HCT116 (cell line): ENCODE data around the gene AAMP. TPM values are rescaled to one million over a fixed set of nuclear protein-coding genes. Genes with fewer than 3 reads are reported as not detected.

Experiments
- ATAC-seq: fragments of 200-7000 bp; cut with Tn5 transposase; 2 replicates; pipeline ENCODE4 v1.9.1; 2020; ENCODE audit warnings: mild to moderate bottlenecking, moderate library complexity
- BruUV-seq: library from RNA; stranded (reverse); fragments of 400-500 nt; replicated peaks from 2 replicates; lab custom pipeline; 2021; lab: Mats Ljungman, UMichigan
- CTCF ChIA-PET: fragments of 300-600 bp; sonication (Branson Sonifier 250); formaldehyde crosslinking; loops from one replicate; lab custom pipeline; 2021; ENCODE audit warnings: antibody characterized with exemption; lab: Charles Lee
- POLR2A ChIA-PET: fragments of 300-600, 350-600 bp; sonication (Branson Sonifier 250); formaldehyde crosslinking; loops from one replicate; lab custom pipeline; 2021; ENCODE audit warnings: antibody characterized with exemption; lab: Charles Lee
- RAD21 ChIA-PET, 2 experiments: fragments of 300-600 bp; sonication (Branson Sonifier 250); formaldehyde crosslinking; loops; one replicate each; lab custom pipeline; 2023; ENCODE audit warnings: low total read pairs in 2 of 2; ENCODE audit not compliant: uncharacterized antibody in 2 of 2, unreplicated experiment in 2 of 2, low non-redundant PET in 1 of 2; lab: Charles Lee
- DNase-seq: peaks from one replicate; pipeline ENCODE4 v3.0.0-alpha.2; 2010; ENCODE audit warnings: low read depth, low spot score
- H2AFZ ChIP-seq: fragments of 200-600 bp; shearing (Covaris generic), sonication (generic); 2 replicates; pipeline ENCODE4 v1.6.1; 2017; ENCODE audit warnings: low read depth, mixed run types, mixed read lengths, antibody characterized with exemption, low read length; ENCODE audit not compliant: poor library complexity, severe bottlenecking
- H3K27ac ChIP-seq: 2 replicates; pipeline ENCODE4 v1.5.1; 2012; ENCODE audit warnings: low read depth, low read length
- H3K27me3 ChIP-seq: fragments of 200-600 bp; sonication (generic); 2 replicates; pipeline ENCODE4 v1.6.1; 2016; ENCODE audit warnings: mixed run types, low read length, mixed read lengths; ENCODE audit not compliant: insufficient read depth
- H3K36me3 ChIP-seq, 2 experiments: fragments of 200-500 bp in 1 of 2; fragments of 200-600 bp in 1 of 2; sonication (Bioruptor generic) in 1 of 2; sonication (generic) in 1 of 2; 2 replicates each; pipeline versions ENCODE4 v1.5.1 to v1.6.1; 2014 to 2016; ENCODE audit warnings: low read length in 2 of 2, inconsistent platforms in 1 of 2, mixed read lengths in 1 of 2, mixed run types in 1 of 2; ENCODE audit not compliant: insufficient read depth in 2 of 2, control insufficient read depth in 1 of 2
- H3K4me1 ChIP-seq, 2 experiments: fragments of 200-600 bp in 1 of 2; sonication (generic) in 1 of 2; 2 replicates each; pipeline versions ENCODE4 v1.5.1 to v1.6.1; 2012 to 2017; ENCODE audit warnings: low read length in 2 of 2, inconsistent platforms in 1 of 2, mild to moderate bottlenecking in 1 of 2, mixed read lengths in 1 of 2, mixed run types in 1 of 2, moderate library complexity in 1 of 2; ENCODE audit not compliant: insufficient read depth in 2 of 2, control insufficient read depth in 1 of 2
- H3K4me2 ChIP-seq: fragments of 200-600 bp; sonication (generic); 2 replicates; pipeline ENCODE4 v1.6.1; 2017; ENCODE audit warnings: mixed run types, low read length, mixed read lengths
- H3K4me3 ChIP-seq, 2 experiments: fragments of 200-600 bp in 1 of 2; sonication (generic) in 1 of 2; replicated peaks in 1 of 2; 2 replicates each; pipeline ENCODE4 v1.5.1; 2011 to 2016; ENCODE audit warnings: low read length in 2 of 2, control low read depth in 1 of 2, low read depth in 1 of 2, mild to moderate bottlenecking in 1 of 2, mixed read lengths in 1 of 2, mixed run types in 1 of 2
- H3K79me2 ChIP-seq: fragments of 200-600 bp; sonication (generic); 2 replicates; pipeline ENCODE4 v1.6.1; 2017; ENCODE audit warnings: mild to moderate bottlenecking, mixed run types, low read length, moderate library complexity, mixed read lengths; ENCODE audit not compliant: insufficient read depth
- H3K9ac ChIP-seq: fragments of 200-600 bp; sonication (generic); 2 replicates; pipeline ENCODE4 v1.6.1; 2016; ENCODE audit warnings: low read length, mixed read lengths
- H3K9me2 ChIP-seq: fragments of 200-600 bp; sonication (generic), shearing (Covaris generic); 2 replicates; pipeline ENCODE4 v1.6.1; 2017; ENCODE audit warnings: mixed run types, mild to moderate bottlenecking, moderate library complexity; ENCODE audit not compliant: insufficient read depth
- H3K9me3 ChIP-seq, 2 experiments: fragments of 200-500 bp in 1 of 2; fragments of 200-600 bp in 1 of 2; sonication (Bioruptor generic) in 1 of 2; sonication (generic) in 1 of 2; 2 replicates each; pipeline ENCODE4 v1.6.1; 2014 to 2017; ENCODE audit warnings: low read length in 2 of 2, mixed read lengths in 2 of 2, inconsistent platforms in 1 of 2, low read depth in 1 of 2, mild to moderate bottlenecking in 1 of 2, mixed run types in 1 of 2, moderate library complexity in 1 of 2; ENCODE audit not compliant: control insufficient read depth in 1 of 2, insufficient read depth in 1 of 2
- H4K20me1 ChIP-seq: fragments of 200-600 bp; sonication (generic), shearing (Covaris generic); 2 replicates; pipeline ENCODE4 v1.6.1; 2017; ENCODE audit warnings: mixed run types, mild to moderate bottlenecking, moderate library complexity; ENCODE audit not compliant: insufficient read depth
- ATF3 ChIP-seq: IDR thresholded peaks from 2 replicates; pipeline ENCODE4 v1.6.1; 2012
- CBX3 ChIP-seq: IDR thresholded peaks from 2 replicates; pipeline ENCODE4 v1.6.1; 2012; ENCODE audit warnings: low read depth
- CEBPB ChIP-seq: IDR thresholded peaks from 2 replicates; pipeline ENCODE4 v1.6.1; 2012; ENCODE audit warnings: low read depth
- EGR1 ChIP-seq: IDR thresholded peaks from 2 replicates; pipeline ENCODE4 v1.6.1; 2012; ENCODE audit warnings: low read depth
- EZH2 ChIP-seq: fragments of 200-600 bp; sonication (generic); IDR thresholded peaks from 2 replicates; pipeline ENCODE4 v1.6.1; 2017; ENCODE audit warnings: antibody characterized with exemption, mixed run types
- EZH2phosphoT487 ChIP-seq: fragments of 200-600 bp; IDR thresholded peaks from 2 replicates; pipeline ENCODE4 v1.6.1; 2018; ENCODE audit warnings: antibody characterized with exemption, borderline replicate concordance
- FOSL1 ChIP-seq: IDR thresholded peaks from 2 replicates; pipeline ENCODE4 v1.6.1; 2012; ENCODE audit warnings: low read depth
- JUND ChIP-seq: IDR thresholded peaks from 2 replicates; pipeline ENCODE4 v1.6.1; 2012
- MAX ChIP-seq: IDR thresholded peaks from 2 replicates; pipeline ENCODE4 v1.6.1; 2012
- POLR2A ChIP-seq: IDR thresholded peaks from 2 replicates; pipeline ENCODE4 v1.7.0; 2011; ENCODE audit warnings: borderline replicate concordance; ENCODE audit not compliant: insufficient read depth, insufficient read length; ENCODE audit errors: extremely low read depth
- RAD21 ChIP-seq: IDR thresholded peaks from 2 replicates; pipeline ENCODE4 v1.6.1; 2012; ENCODE audit warnings: low read depth, mild to moderate bottlenecking
- SIN3A ChIP-seq: IDR thresholded peaks from 2 replicates; pipeline ENCODE4 v1.6.1; 2012; ENCODE audit warnings: low read depth
- SP1 ChIP-seq: IDR thresholded peaks from 2 replicates; pipeline ENCODE4 v1.6.1; 2012; ENCODE audit warnings: low read depth
- SRF ChIP-seq: IDR thresholded peaks from 2 replicates; pipeline ENCODE4 v1.6.1; 2012; ENCODE audit warnings: low read depth
- TCF7L2 ChIP-seq: IDR thresholded peaks from 2 replicates; pipeline ENCODE4 v1.7.0; 2011; ENCODE audit warnings: borderline replicate concordance, inconsistent platforms; ENCODE audit not compliant: insufficient read depth, insufficient read length; ENCODE audit errors: extremely low read depth
- ZBTB33 ChIP-seq: IDR thresholded peaks from 2 replicates; pipeline ENCODE4 v1.6.1; 2011; ENCODE audit warnings: mild to moderate bottlenecking, low read length, moderate library complexity; ENCODE audit not compliant: insufficient replicate concordance; ENCODE audit errors: extremely low read depth
- ZFX ChIP-seq: fragments of 450-650 bp; IDR thresholded peaks from 2 replicates; pipeline ENCODE4 v1.6.1; 2017
- ZNF274 ChIP-seq: fragments of 200-500 bp; sonication (Bioruptor generic); IDR thresholded peaks from 2 replicates; pipeline ENCODE4 v1.6.1; 2014; ENCODE audit warnings: mild to moderate bottlenecking, low read depth, low read length, inconsistent platforms
- intact Hi-C: fragments of 100-400 bp; cut with micrococcal nuclease; formaldehyde crosslinking; loops from 2 replicates; pipeline ENCODE4 v1.10.0; 2022
- total RNA-seq: library from RNA; stranded (reverse); gene quantifications from one replicate; pipeline ENCODE4 v1.2.1, GENCODE V29; 2021; ENCODE audit not compliant: unreplicated experiment
- TF ChIP-seq, protein P1 (sequence below): IDR thresholded peaks from 2 replicates; pipeline ENCODE4 v1.6.1; 2012; ENCODE audit warnings: low read depth
- TF ChIP-seq, protein P2 (sequence below), 3 experiments: fragments of 200-600 bp in 1 of 3; sonication (generic) in 1 of 3; IDR thresholded peaks in 2 of 3; conservative IDR thresholded peaks in 1 of 3; 2 replicates each; pipeline ENCODE4 v1.5.1; 2012 to 2017; ENCODE audit warnings: low read depth in 2 of 3, low read length in 2 of 3, antibody characterized with exemption in 1 of 3, borderline replicate concordance in 1 of 3, control low read depth in 1 of 3, mild to moderate bottlenecking in 1 of 3, mixed read lengths in 1 of 3, mixed run types in 1 of 3, moderate library complexity in 1 of 3; ENCODE audit not compliant: insufficient read depth in 1 of 3

Gene AAMP
- total RNA-seq, 1 experiment from 2014 or later: 111 TPM

- TF ChIP-seq POLR2A: no peak
- no peak for TF ChIP-seq JUND
- no peak for TF ChIP-seq EGR1
- TF ChIP-seq SRF: no peak
- no peak for TF ChIP-seq ATF3
- no peak for TF ChIP-seq EZH2phosphoT487
- TF ChIP-seq, protein P1, sequence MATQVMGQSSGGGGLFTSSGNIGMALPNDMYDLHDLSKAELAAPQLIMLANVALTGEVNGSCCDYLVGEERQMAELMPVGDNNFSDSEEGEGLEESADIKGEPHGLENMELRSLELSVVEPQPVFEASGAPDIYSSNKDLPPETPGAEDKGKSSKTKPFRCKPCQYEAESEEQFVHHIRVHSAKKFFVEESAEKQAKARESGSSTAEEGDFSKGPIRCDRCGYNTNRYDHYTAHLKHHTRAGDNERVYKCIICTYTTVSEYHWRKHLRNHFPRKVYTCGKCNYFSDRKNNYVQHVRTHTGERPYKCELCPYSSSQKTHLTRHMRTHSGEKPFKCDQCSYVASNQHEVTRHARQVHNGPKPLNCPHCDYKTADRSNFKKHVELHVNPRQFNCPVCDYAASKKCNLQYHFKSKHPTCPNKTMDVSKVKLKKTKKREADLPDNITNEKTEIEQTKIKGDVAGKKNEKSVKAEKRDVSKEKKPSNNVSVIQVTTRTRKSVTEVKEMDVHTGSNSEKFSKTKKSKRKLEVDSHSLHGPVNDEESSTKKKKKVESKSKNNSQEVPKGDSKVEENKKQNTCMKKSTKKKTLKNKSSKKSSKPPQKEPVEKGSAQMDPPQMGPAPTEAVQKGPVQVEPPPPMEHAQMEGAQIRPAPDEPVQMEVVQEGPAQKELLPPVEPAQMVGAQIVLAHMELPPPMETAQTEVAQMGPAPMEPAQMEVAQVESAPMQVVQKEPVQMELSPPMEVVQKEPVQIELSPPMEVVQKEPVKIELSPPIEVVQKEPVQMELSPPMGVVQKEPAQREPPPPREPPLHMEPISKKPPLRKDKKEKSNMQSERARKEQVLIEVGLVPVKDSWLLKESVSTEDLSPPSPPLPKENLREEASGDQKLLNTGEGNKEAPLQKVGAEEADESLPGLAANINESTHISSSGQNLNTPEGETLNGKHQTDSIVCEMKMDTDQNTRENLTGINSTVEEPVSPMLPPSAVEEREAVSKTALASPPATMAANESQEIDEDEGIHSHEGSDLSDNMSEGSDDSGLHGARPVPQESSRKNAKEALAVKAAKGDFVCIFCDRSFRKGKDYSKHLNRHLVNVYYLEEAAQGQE: no peak
- TF ChIP-seq ZBTB33: no peak
- no peak for TF ChIP-seq MAX
- TF ChIP-seq SP1: no peak
- TF ChIP-seq, protein P2, sequence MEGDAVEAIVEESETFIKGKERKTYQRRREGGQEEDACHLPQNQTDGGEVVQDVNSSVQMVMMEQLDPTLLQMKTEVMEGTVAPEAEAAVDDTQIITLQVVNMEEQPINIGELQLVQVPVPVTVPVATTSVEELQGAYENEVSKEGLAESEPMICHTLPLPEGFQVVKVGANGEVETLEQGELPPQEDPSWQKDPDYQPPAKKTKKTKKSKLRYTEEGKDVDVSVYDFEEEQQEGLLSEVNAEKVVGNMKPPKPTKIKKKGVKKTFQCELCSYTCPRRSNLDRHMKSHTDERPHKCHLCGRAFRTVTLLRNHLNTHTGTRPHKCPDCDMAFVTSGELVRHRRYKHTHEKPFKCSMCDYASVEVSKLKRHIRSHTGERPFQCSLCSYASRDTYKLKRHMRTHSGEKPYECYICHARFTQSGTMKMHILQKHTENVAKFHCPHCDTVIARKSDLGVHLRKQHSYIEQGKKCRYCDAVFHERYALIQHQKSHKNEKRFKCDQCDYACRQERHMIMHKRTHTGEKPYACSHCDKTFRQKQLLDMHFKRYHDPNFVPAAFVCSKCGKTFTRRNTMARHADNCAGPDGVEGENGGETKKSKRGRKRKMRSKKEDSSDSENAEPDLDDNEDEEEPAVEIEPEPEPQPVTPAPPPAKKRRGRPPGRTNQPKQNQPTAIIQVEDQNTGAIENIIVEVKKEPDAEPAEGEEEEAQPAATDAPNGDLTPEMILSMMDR (IDR thresholded peaks at IDR 0.05 in 2 of 3, conservative IDR thresholded peaks at IDR 0.05 in 1 of 3; ENCODE audit: borderline replicate concordance in 1 of 3, insufficient read depth in 1 of 3, low read depth in 2 of 3, low read length in 2 of 3): no peak
- no peak for TF ChIP-seq CEBPB
- TF ChIP-seq ZFX: no peak
- no peak for TF ChIP-seq SIN3A
- TF ChIP-seq RAD21: no peak
- TF ChIP-seq CBX3: no peak
- TF ChIP-seq FOSL1: no peak
- TF ChIP-seq EZH2: no peak
- TF ChIP-seq ZNF274: no peak
- no peak for TF ChIP-seq TCF7L2
- DNase-seq (no peak), ATAC-seq (no peak)
- H3K4me2 ChIP-seq: no peak overlapping the region
- BruUV-seq: no TSS peak
- peaks cover 2 to 12% of the 10 kb centered on the region in 2 experiments; a peak in 3 of 4 replicates for H3K4me1 ChIP-seq
- H2AFZ ChIP-seq: no peak overlapping the region
- CTCF ChIA-PET: no interaction called here
- H4K20me1 ChIP-seq: no peaks in the 10 kb centered on the region
- no peak overlapping the region for H3K27ac ChIP-seq
- no peaks in the 10 kb centered on the region for H3K9me3 ChIP-seq
- H3K27me3 ChIP-seq: no peaks in the 10 kb centered on the region
- no peaks in the 10 kb centered on the region for H3K36me3 ChIP-seq
- H3K9me2 ChIP-seq: no peaks in the 10 kb centered on the region
- H3K9ac ChIP-seq: no peak overlapping the region
- H3K4me3 ChIP-seq: no peak overlapping the region
- RAD21 ChIA-PET: no interaction called here
- intact Hi-C loops: no loop called here
- no peaks in the 10 kb centered on the region for H3K79me2 ChIP-seq
- POLR2A ChIA-PET: no interaction called here
These were observed 47.3 kb upstream of the AAMP start for GRCh38 chr2:218317303-218317630.
